ENCODE results near the gene POLRMT.

The POLRMT gene

DNA sequence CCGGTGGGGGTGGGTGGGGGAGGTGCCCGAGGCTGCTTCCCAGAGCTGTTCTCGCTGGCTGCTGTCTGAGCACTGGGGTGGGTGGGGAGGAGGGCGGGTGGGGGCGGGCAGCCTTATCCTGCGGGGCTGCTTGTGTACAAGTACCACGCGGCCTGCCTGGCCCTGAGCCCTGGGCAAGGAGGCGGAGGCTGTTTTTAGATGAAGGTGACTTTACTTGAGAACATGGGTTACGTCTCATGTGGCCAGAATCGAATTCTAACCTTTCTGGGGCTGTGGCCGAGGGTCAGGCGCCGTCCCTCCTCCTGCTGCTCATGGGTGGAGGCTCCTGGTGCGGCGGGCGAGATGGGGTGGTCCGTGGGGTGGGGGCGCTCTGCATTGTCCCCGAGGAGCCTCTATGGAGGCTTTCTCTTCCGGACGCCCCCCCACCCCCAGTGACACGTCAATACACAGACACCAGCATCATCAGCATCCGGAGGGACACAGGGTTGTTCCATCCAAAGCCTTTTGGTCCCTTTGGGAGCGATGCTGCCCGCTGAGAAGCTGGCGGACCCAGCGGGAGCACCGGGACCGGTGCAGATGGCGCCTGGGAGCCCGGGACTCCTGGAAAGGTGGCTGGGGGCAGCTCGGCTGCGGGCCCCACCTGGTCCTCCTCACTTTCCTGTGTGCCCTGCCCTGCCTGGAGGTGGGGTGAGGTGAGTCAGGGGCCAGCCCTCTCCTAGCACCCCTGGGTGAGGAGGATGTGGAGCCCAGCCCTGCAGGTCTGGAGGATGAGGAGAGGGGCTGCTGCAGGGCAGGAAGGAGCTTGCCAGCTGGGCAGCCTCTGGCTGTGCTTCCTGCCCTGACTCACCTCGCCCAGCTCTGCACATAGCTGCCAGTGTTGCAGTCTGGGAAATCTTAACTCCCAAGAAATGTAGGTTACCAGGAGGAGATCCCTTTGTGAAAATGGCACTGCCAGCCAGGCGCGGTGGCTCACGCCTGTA is 57.5 kb downstream of the POLRMT start:
- Histone ChIP-seq H3K36me3 (ENCODE audit: control insufficient read depth in 4 of 4, insufficient read depth in 4 of 4, low read length in 3 of 4) (peaks cover 0 to 31% (median 13%) of the 10 kb centered on the region in 4 experiments), H3K4me1 (ENCODE audit: control extremely low read depth in 1 of 4, control insufficient read depth in 4 of 4, insufficient read depth in 4 of 4, low read length in 3 of 4) (peaks cover 0 to 45% (median 35%) of the 10 kb centered on the region in 4 experiments), H3K9me3 (ENCODE audit: control extremely low read depth in 1 of 5, control insufficient read depth in 4 of 5, insufficient read depth in 2 of 5, low read depth in 1 of 5, low read length in 4 of 5) (no peaks in the 10 kb centered on the region), H3K27me3 (replicated peaks in 2 of 5; ENCODE audit: control insufficient read depth in 4 of 5, insufficient read depth in 5 of 5, low read length in 4 of 5) (no peaks in the 10 kb centered on the region), H3K27ac (ENCODE audit: insufficient read depth in 1 of 2, low read depth in 1 of 2, low read length in 2 of 2, poor library complexity in 1 of 2, severe bottlenecking in 2 of 2) (no peak overlapping the region), H3K4me3 (ENCODE audit: control insufficient read depth in 1 of 7, extremely low read depth in 1 of 7, insufficient read depth in 4 of 7, low read depth in 2 of 7, low read length in 6 of 7) (peak overlapping the region in 1 of 7 experiments; percentile 19)
- DNase-seq: no peak
- 88% methylated on average over 28 of the region's 38 CpGs for WGBS (ENCODE audit: insufficient coverage)
- POLR2A ChIA-PET: interaction anchor here (0.6 kb wide), 1 partner anchor 20 kb away, joined by 3 read pairs; no protein-coding TSS in a partner anchor
- CTCF ChIA-PET: interaction anchor here (1.0 to 3.5 kb wide), 2 partner anchors 7 to 10 kb away, joined by 3 to 28 read pairs; no protein-coding TSS in a partner anchor

GRCh38 chr19:574658-575526 is 58.4 kb downstream of the POLRMT start:
- H3K4me1 ChIP-seq (ENCODE audit: control extremely low read depth in 1 of 4, control insufficient read depth in 4 of 4, insufficient read depth in 4 of 4, low read length in 3 of 4): peaks cover 0 to 49% (median 38%) of the 10 kb centered on the region in 4 experiments
- no peaks in the 10 kb centered on the region for H3K9me3 ChIP-seq (ENCODE audit: control extremely low read depth in 1 of 5, control insufficient read depth in 4 of 5, insufficient read depth in 2 of 5, low read depth in 1 of 5, low read length in 4 of 5)
- peak in 2 of 3 donors; percentile 48 to 66 for DNase-seq
- CTCF ChIA-PET: interaction anchor here (1.0 to 3.5 kb wide), 2 partner anchors 8 to 11 kb away, joined by 3 to 28 read pairs; no protein-coding TSS in a partner anchor
- H3K27me3 ChIP-seq (replicated peaks in 2 of 5; ENCODE audit: control insufficient read depth in 4 of 5, insufficient read depth in 5 of 5, low read length in 4 of 5): no peaks in the 10 kb centered on the region
- H3K4me3 ChIP-seq (ENCODE audit: control insufficient read depth in 1 of 7, extremely low read depth in 1 of 7, insufficient read depth in 4 of 7, low read depth in 2 of 7, low read length in 6 of 7): peak overlapping the region in 2 of 7 experiments; percentile 16 to 35
- 73% methylated on average over 23 of the region's 32 CpGs for WGBS (ENCODE audit: insufficient coverage)
- H3K27ac ChIP-seq (ENCODE audit: insufficient read depth in 1 of 2, low read depth in 1 of 2, low read length in 2 of 2, poor library complexity in 1 of 2, severe bottlenecking in 2 of 2): peak overlapping the region in 1 of 2 experiments; percentile 54
- POLR2A ChIA-PET: interaction anchor here (0.6 kb wide), 1 partner anchor 19 kb away, joined by 3 read pairs; no protein-coding TSS in a partner anchor
- H3K36me3 ChIP-seq (ENCODE audit: control insufficient read depth in 4 of 4, insufficient read depth in 4 of 4, low read length in 3 of 4): peaks cover 0 to 23% (median 7%) of the 10 kb centered on the region in 4 experiments

GRCh38 chr19:573519-573825 is 59.9 kb downstream of the POLRMT start:
- 6% methylated on average over 12 of the region's 15 CpGs for WGBS (ENCODE audit: insufficient coverage)
- H3K9me3 ChIP-seq (ENCODE audit: control extremely low read depth in 1 of 5, control insufficient read depth in 4 of 5, insufficient read depth in 2 of 5, low read depth in 1 of 5, low read length in 4 of 5): no peaks in the 10 kb centered on the region
- peaks cover 0 to 49% (median 38%) of the 10 kb centered on the region in 4 experiments for H3K4me1 ChIP-seq (ENCODE audit: control extremely low read depth in 1 of 4, control insufficient read depth in 4 of 4, insufficient read depth in 4 of 4, low read length in 3 of 4)
- CTCF ChIA-PET: interaction anchor here (3.5 kb wide), 1 partner anchor 12 kb away, joined by 28 read pairs; no protein-coding TSS in a partner anchor
- peaks cover 0 to 11% (median 4%) of the 10 kb centered on the region in 4 experiments for H3K36me3 ChIP-seq (ENCODE audit: control insufficient read depth in 4 of 4, insufficient read depth in 4 of 4, low read length in 3 of 4)
- H3K4me3 ChIP-seq (ENCODE audit: control insufficient read depth in 1 of 7, extremely low read depth in 1 of 7, insufficient read depth in 4 of 7, low read depth in 2 of 7, low read length in 6 of 7): peak overlapping the region; percentile 62 to 93 (median 81)
- POLR2A ChIA-PET: no interaction called here
- H3K27ac ChIP-seq (ENCODE audit: insufficient read depth in 1 of 2, low read depth in 1 of 2, low read length in 2 of 2, poor library complexity in 1 of 2, severe bottlenecking in 2 of 2): peak overlapping the region in 1 of 2 experiments; percentile 90
- DNase-seq: peak in 2 of 3 donors; percentile 39 to 43
- no peaks in the 10 kb centered on the region for H3K27me3 ChIP-seq (replicated peaks in 2 of 5; ENCODE audit: control insufficient read depth in 4 of 5, insufficient read depth in 5 of 5, low read length in 4 of 5)

- no peaks in the 10 kb centered on the region for H3K9me3 ChIP-seq (ENCODE audit: control extremely low read depth in 1 of 5, control insufficient read depth in 4 of 5, insufficient read depth in 2 of 5, low read depth in 1 of 5, low read length in 4 of 5)
- H3K36me3 ChIP-seq (ENCODE audit: control insufficient read depth in 4 of 4, insufficient read depth in 4 of 4, low read length in 3 of 4): peaks cover 0 to 7% (median 3%) of the 10 kb centered on the region in 4 experiments
- CTCF ChIA-PET: interaction anchor here (1.0 kb wide), 1 partner anchor 11 kb away, joined by 3 read pairs; no protein-coding TSS in a partner anchor
- WGBS (ENCODE audit: insufficient coverage): under 1% methylated on average over 54 of the region's 55 CpGs
- H3K4me3 ChIP-seq (ENCODE audit: control insufficient read depth in 1 of 7, extremely low read depth in 1 of 7, insufficient read depth in 4 of 7, low read depth in 2 of 7, low read length in 6 of 7): peak overlapping the region; percentile 62 to 93 (median 81)
- H3K27me3 ChIP-seq (replicated peaks in 2 of 5; ENCODE audit: control insufficient read depth in 4 of 5, insufficient read depth in 5 of 5, low read length in 4 of 5): no peaks in the 10 kb centered on the region
- H3K27ac ChIP-seq (ENCODE audit: insufficient read depth in 1 of 2, low read depth in 1 of 2, low read length in 2 of 2, poor library complexity in 1 of 2, severe bottlenecking in 2 of 2): peak overlapping the region; percentile 61 to 90
- no peak for DNase-seq
- peaks cover 0 to 49% (median 38%) of the 10 kb centered on the region in 4 experiments for H3K4me1 ChIP-seq (ENCODE audit: control extremely low read depth in 1 of 4, control insufficient read depth in 4 of 4, insufficient read depth in 4 of 4, low read length in 3 of 4)
- POLR2A ChIA-PET: interaction anchor here (1.4 to 1.5 kb wide), 2 partner anchors 41 to 131 kb away, joined by 3 to 5 read pairs; partner anchors contain the start of gene CDC34
These were observed 60.4 kb downstream of the POLRMT start for GRCh38 chr19:572743-573518.

- 0% methylated on average over 79 of the region's 79 CpGs for WGBS (ENCODE audit: insufficient coverage)
- Histone ChIP-seq H3K9me3 (ENCODE audit: control extremely low read depth in 1 of 5, control insufficient read depth in 4 of 5, insufficient read depth in 2 of 5, low read depth in 1 of 5, low read length in 4 of 5) (no peaks in the 10 kb centered on the region), H3K27me3 (replicated peaks in 2 of 5; ENCODE audit: control insufficient read depth in 4 of 5, insufficient read depth in 5 of 5, low read length in 4 of 5) (no peaks in the 10 kb centered on the region), H3K4me3 (ENCODE audit: control insufficient read depth in 1 of 7, extremely low read depth in 1 of 7, insufficient read depth in 4 of 7, low read depth in 2 of 7, low read length in 6 of 7) (peak within 1 kb of the TSS; percentile 71 to 93 (median 81)), H3K27ac (ENCODE audit: insufficient read depth in 1 of 2, low read depth in 1 of 2, low read length in 2 of 2, poor library complexity in 1 of 2, severe bottlenecking in 2 of 2) (peak within 1 kb of the TSS; percentile 61 to 90), H3K36me3 (ENCODE audit: control insufficient read depth in 4 of 4, insufficient read depth in 4 of 4, low read length in 3 of 4) (peaks cover 0 to 2% (median 0%) of the 10 kb centered on the region in 4 experiments), H3K4me1 (ENCODE audit: control extremely low read depth in 1 of 4, control insufficient read depth in 4 of 4, insufficient read depth in 4 of 4, low read length in 3 of 4) (peaks cover 0 to 49% (median 36%) of the 10 kb centered on the region in 4 experiments)
- DNase-seq: peak; percentile 98 to 99 (median 98)
- ChIA-PET CTCF (interaction anchor here (1.0 kb wide), 1 partner anchor 12 kb away, joined by 3 read pairs; no protein-coding TSS in a partner anchor), POLR2A (interaction anchor here (1.4 to 1.5 kb wide), 2 partner anchors 41 to 132 kb away, joined by 3 to 5 read pairs; partner anchors contain the start of gene CDC34)
These were observed 61.1 kb downstream of the POLRMT start, which contains the start of gene BSG for GRCh38 chr19:572140-572742. Gene BSG (plus strand): TSS chr19:572596. CDS start chr19:572635, 39 bp downstream.
